Liver (tissue), 9 donors: ENCODE data around the gene ICAM5. TPM values are rescaled to one million over a fixed set of nuclear protein-coding genes. Genes with fewer than 3 reads are reported as not detected.
A peak's percentile ranks its signal among the peaks of the same experiment; 100 is the strongest.

Source experiments
- DNase-seq: peaks from one replicate; pipeline ENCODE4 v3.0.0-alpha.2; 2017; ENCODE audit warnings: low spot score
- H3K27ac ChIP-seq, 2 donors: one replicate each; pipeline ENCODE4 v1.7.0; 2013; ENCODE audit warnings: inconsistent platforms in 2 of 2, low read length in 2 of 2, control low read depth in 1 of 2, low read depth in 1 of 2, mild to moderate bottlenecking in 1 of 2
- H3K27me3 ChIP-seq, 4 donors: one replicate each; pipeline versions ENCODE4 v1.6.1 to v1.7.0; 2013; ENCODE audit warnings: low read length in 3 of 4, inconsistent platforms in 1 of 4, mild to moderate bottlenecking in 1 of 4, moderate library complexity in 1 of 4; ENCODE audit not compliant: control insufficient read depth in 4 of 4, insufficient read depth in 4 of 4
- H3K36me3 ChIP-seq, 4 donors: one replicate each; pipeline versions ENCODE4 v1.6.1 to v1.7.0; 2013; ENCODE audit warnings: low read length in 3 of 4, mild to moderate bottlenecking in 3 of 4, low read depth in 1 of 4, moderate library complexity in 1 of 4; ENCODE audit not compliant: control insufficient read depth in 4 of 4, insufficient read depth in 3 of 4
- H3K4me1 ChIP-seq, 4 donors: one replicate each; pipeline versions ENCODE4 v1.6.1 to v1.7.0; 2013; ENCODE audit warnings: low read length in 3 of 4, mild to moderate bottlenecking in 3 of 4, moderate library complexity in 1 of 4; ENCODE audit not compliant: control insufficient read depth in 4 of 4, insufficient read depth in 4 of 4
- H3K4me3 ChIP-seq, 3 donors: one replicate each; pipeline versions ENCODE4 v1.6.1 to v1.7.0; 2013; ENCODE audit warnings: low read length in 3 of 3, control low read depth in 1 of 3, low read depth in 1 of 3, mild to moderate bottlenecking in 1 of 3
- H3K9ac ChIP-seq, 2 donors: one replicate each; pipeline ENCODE4 v1.7.0; 2013; ENCODE audit warnings: low read length in 2 of 2, mild to moderate bottlenecking in 2 of 2, moderate library complexity in 2 of 2, control low read depth in 1 of 2, low read depth in 1 of 2
- H3K9me3 ChIP-seq, 4 donors: one replicate each; pipeline versions ENCODE4 v1.6.1 to v1.7.0; 2013; ENCODE audit warnings: low read length in 3 of 4; ENCODE audit not compliant: control insufficient read depth in 4 of 4
- EGR1 ChIP-seq, 2 donors: IDR thresholded peaks; 2 replicates each; pipeline ENCODE4 v1.6.1; 2016 to 2018; ENCODE audit warnings: antibody characterized with exemption in 2 of 2, low read depth in 2 of 2
- FOXA1 ChIP-seq: IDR thresholded peaks from 2 replicates; pipeline ENCODE4 v1.6.1; 2016; ENCODE audit warnings: antibody characterized with exemption
- FOXA2 ChIP-seq: IDR thresholded peaks from 2 replicates; pipeline ENCODE4 v1.6.1; 2016; ENCODE audit warnings: antibody characterized with exemption
- HNF4A ChIP-seq, 2 donors: conservative IDR thresholded peaks; 2 replicates each; pipeline ENCODE4 v1.6.1; 2016; ENCODE audit warnings: antibody characterized with exemption in 2 of 2, mild to moderate bottlenecking in 2 of 2
- JUND ChIP-seq, 2 donors: IDR thresholded peaks; 2 replicates each; pipeline ENCODE4 v1.6.1; 2016; ENCODE audit warnings: antibody characterized with exemption in 2 of 2
- MAX ChIP-seq: IDR thresholded peaks from 2 replicates; pipeline ENCODE4 v1.6.1; 2016; ENCODE audit warnings: antibody characterized with exemption
- NR2F2 ChIP-seq: IDR thresholded peaks from 2 replicates; pipeline ENCODE4 v1.6.1; 2016; ENCODE audit warnings: antibody characterized with exemption
- RAD21 ChIP-seq, 2 donors: IDR thresholded peaks; 2 replicates each; pipeline ENCODE4 v1.6.1; 2016; ENCODE audit warnings: antibody characterized with exemption in 2 of 2, mild to moderate bottlenecking in 2 of 2
- REST ChIP-seq: IDR thresholded peaks from 2 replicates; pipeline ENCODE4 v1.6.1; 2016; ENCODE audit warnings: antibody characterized with exemption, mild to moderate bottlenecking
- RXRA ChIP-seq, 2 donors: IDR thresholded peaks; 2 replicates each; pipeline ENCODE4 v1.6.1; 2017 to 2018; ENCODE audit warnings: antibody characterized with exemption in 2 of 2, mild to moderate bottlenecking in 1 of 2
- SP1 ChIP-seq: IDR thresholded peaks from 2 replicates; pipeline ENCODE4 v1.6.1; 2018; ENCODE audit warnings: antibody characterized with exemption, mild to moderate bottlenecking
- ZBTB33 ChIP-seq: IDR thresholded peaks from 2 replicates; pipeline ENCODE4 v1.6.1; 2016; ENCODE audit warnings: antibody characterized with exemption
- WGBS: extraction: QIAGEN DNeasy Blood & Tissue Kit; methylation state at CpG from one replicate; pipeline ENCODE4 v1.1.7; 2013; 5-methylcytosine and 5-hydroxymethylcytosine counted together
- polyA plus RNA-seq, 2 donors: library from polyadenylated mRNA; stranded (reverse) in 1 of 2; unstranded in 1 of 2; fragments of 200-250 nt in 1 of 2; fragments of >200 nt in 1 of 2; fragmentation: Nextera tagmentation in 1 of 2; extraction: Ambion mirVana in 1 of 2; gene quantifications; one replicate each; pipeline versions ENCODE4 v1.2.1 to v1.2.3, GENCODE V29; 2013 to 2015
- total RNA-seq, 2 donors: library from RNA; depleted of rRNA; stranded (reverse); fragments of >200 nt; gene quantifications; one replicate each; pipeline ENCODE4 v1.2.3, GENCODE V29; 2014
- donor health status: healthy.
- donor health status: healthy.
- donor health status: healthy.
- donor health status: healthy.
- donor health status: healthy.

Gene ICAM5
- total and polyA plus RNA-seq, 4 donors: 0.02 to 2.5 (median 1.0) TPM; not detected in 1

DNA sequence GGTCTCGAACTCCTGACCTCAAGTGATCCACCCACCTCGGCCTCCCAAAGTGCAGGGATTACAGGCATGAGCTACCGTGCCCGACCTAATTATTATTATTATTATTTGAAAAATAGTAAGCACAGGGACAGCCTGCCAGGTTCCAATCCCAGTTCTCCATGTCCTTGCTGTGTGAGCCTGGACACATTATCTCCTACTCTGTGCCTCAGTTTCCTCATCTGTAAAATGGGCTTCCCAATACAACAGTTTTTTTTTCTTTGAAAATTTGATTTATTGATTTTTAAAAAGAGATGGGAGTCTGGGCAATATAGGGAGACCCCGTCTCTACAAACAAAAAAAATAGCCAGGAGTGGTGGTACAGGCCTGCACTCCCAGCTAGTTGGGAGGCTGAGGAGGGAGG lies 16.6 kb downstream of the ICAM5 start:
- no peak for DNase-seq
- Histone ChIP-seq H3K36me3 (peaks cover 0 to 5% (median 3%) of the 10 kb centered on the region in 4 donors), H3K27me3 (no peaks in the 10 kb centered on the region), H3K27ac (no peak overlapping the region), H3K4me1 (no peaks in the 10 kb centered on the region), H3K9ac (no peak overlapping the region), H3K9me3 (no peaks in the 10 kb centered on the region), H3K4me3 (no peak overlapping the region)
- TF ChIP-seq REST (no peak), SP1 (no peak)
- WGBS: 92% methylated on average over 5 of the region's 5 CpGs

DNA sequence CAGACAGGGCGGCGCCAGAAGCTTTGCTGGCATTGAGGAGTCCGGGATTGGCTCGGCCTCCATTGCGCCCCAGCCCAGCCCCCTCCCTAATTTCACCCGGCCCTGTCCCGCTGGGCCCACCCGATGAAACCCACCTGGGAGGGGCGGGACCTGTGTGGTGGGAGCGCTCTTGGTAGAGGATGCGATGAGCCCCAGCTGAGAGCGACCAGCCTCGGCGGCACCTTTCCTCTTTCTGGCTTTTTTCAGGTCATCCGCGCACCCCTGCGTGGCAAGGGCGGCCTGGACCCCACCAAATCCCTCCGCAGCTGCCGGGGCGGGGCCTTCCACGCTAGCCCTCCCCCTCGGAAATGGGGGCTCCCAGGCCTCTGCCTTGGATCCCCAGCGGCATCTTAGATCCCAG lies 19.7 kb downstream of the ICAM5 start, which contains the start of gene ZGLP1:
Gene ZGLP1, minus strand, starts transcription at position 393 of the 400 bp plus-strand sequence.
- Histone ChIP-seq H3K27me3 (no peaks in the 10 kb centered on the region), H3K36me3 (peaks cover 0 to 5% (median 2%) of the 10 kb centered on the region in 4 donors), H3K4me1 (no peaks in the 10 kb centered on the region), H3K9ac (no peak within 1 kb of the TSS), H3K4me3 (no peak within 1 kb of the TSS), H3K27ac (no peak within 1 kb of the TSS), H3K9me3 (no peaks in the 10 kb centered on the region)
- peak; percentile 21 for DNase-seq
- WGBS: 95% methylated on average over 24 of the region's 24 CpGs
- no peak for TF ChIP-seq ZBTB33
- no peak for TF ChIP-seq EGR1 (IDR thresholded peaks at IDR 0.05; ENCODE audit: low read depth in 2 of 2)
- TF ChIP-seq NR2F2: no peak
- no peak for TF ChIP-seq MAX
- no peak for TF ChIP-seq FOXA1
- no peak for TF ChIP-seq FOXA2
- TF ChIP-seq RXRA (IDR thresholded peaks at IDR 0.05): no peak
- TF ChIP-seq RAD21 (IDR thresholded peaks at IDR 0.05): no peak
- no peak for TF ChIP-seq JUND (IDR thresholded peaks at IDR 0.05)
- TF ChIP-seq REST: no peak
- no peak for TF ChIP-seq HNF4A (conservative IDR thresholded peaks at IDR 0.05)
